Measurements from ENCODE around the gene RMC1.
A peak's percentile ranks its signal among the peaks of the same experiment; 100 is the strongest.
"Not testable (repeated sequence)": the region's sequence is repeated elsewhere in the genome, so short reads cannot be mapped to it uniquely, and the experiment has no call there.

The RMC1 gene

DNA sequence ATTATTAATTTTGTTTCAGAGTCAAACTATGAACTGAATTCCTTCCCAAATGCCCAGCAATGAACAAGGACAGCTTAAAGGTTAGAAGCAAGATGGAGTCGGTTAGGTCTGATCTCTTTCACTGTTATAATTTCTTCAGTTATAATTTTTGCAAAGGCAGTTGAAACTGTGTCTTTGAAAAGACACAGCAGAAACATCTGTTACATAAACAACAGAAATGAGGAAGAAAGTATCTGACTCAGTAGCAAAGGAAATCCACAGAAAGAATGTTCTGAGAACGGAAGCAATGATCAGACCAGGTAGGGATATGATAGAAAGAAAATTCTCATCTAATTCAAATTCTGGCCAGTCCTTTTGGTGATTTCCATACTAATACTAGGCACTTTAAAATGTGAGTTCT, 5.2 kb upstream of the RMC1 start:
- DNase-seq (ENCODE audit: low read depth): no peak

DNA sequence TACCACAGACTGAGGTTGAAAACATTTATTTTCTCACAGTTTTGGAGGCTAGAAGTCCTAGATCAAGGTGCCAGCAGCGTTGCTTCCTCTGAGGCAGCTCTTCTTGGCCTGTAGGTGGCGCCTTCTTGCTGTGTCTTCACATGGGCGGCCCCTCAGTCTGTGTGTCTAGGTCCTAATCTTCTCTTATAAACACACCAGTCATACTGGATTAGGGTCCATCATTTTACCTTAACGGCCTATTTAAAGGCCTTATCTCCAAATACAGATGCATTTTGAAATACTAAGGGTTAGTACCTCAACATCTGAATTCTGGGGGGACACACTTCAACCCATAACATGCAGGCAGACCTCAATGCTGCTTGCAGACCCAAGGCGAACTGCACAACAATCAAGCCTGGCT, 4.4 kb upstream of the RMC1 start:
- peak; percentile 60 for DNase-seq (ENCODE audit: low read depth)

DNA sequence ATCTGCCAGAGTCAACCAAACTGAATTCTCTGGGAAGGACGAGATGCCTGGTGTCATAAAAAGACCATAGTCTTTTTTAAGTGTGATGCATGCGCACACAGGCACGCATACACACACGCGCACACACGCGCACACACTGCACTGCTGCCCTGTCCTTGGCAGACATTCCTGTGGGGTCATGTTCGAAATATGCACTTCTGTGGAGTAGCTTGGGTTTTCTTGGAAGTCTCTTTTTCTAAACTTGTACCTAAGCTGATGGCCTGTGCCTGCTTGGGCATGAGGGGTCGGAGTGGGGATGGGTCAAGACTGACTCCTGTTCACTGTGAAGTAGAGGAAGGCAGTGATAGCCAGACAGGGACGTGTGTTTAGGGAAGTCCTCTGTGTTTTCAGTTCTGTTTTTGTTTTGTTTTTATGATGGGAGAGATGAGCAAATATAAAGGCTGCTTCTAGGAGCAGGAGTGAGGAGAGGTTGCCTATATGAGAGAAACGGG, 4.0 kb upstream of the RMC1 start:
- no peak for DNase-seq (ENCODE audit: low read depth)

DNA sequence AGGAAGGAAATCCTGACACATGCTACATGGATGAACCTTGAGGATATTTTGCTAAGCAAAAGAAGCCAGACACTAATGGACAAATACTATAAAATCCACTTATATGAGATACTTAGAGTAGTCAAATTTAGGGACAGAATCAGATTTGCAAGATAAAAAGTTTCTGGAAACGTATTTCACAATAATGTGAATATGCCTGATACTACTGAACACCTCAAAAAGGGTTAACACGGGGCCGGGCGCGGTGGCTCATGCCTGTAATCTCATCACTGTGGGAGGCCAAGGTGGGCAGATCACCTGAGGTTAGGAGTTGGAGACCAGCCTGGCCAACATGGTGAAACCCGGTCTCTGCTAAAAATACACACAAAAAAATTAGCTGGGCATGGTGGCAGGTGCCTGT, 1.7 kb upstream of the RMC1 start:
- DNase-seq (ENCODE audit: low read depth): no peak

DNA sequence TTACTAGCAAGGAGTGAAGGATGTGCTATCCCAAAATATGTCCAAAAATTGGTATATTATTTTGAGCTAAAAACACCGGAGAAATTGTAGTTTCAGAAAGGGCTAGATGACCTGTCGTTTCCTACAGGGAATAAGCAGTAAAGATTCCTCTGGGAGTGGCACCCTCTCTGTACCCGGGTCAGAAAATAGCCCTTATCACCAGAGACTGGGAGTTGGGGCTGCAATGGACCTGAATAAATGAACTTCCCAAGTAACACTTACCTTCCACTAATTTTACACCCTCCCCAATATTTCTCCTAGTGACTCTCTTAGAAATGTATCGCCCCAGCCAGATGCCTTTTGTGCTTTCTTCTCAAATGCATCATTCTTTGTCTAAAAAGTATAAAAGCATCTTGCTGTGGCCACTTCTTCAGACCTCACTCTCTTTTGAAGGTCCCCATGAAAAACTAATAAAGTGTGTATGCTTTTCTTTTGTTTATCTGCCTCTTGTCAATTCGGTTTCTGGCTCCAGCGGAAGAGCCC, 734 bp upstream of the RMC1 start:
- DNase-seq (ENCODE audit: low read depth): no peak

DNA sequence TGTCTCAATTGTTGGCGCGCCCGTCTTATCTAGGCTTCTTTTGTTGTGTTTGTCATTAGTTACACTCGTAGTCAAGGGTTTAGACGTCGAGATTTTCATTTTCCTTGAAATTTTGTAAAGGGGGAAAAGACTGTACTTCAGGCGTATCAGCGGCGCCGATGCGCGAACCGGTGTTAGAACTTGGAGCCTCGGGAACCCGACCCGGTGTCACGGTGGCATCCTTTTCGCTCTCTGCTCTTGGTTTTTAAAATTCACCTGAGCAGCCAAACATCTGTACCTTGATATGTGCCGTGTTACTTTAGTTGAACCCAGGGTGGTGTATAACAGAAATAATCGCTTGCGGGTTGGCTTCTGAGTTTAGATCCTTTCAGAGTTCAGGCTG, 643 bp downstream of the RMC1 start:
- DNase-seq (ENCODE audit: low read depth): no peak

DNA sequence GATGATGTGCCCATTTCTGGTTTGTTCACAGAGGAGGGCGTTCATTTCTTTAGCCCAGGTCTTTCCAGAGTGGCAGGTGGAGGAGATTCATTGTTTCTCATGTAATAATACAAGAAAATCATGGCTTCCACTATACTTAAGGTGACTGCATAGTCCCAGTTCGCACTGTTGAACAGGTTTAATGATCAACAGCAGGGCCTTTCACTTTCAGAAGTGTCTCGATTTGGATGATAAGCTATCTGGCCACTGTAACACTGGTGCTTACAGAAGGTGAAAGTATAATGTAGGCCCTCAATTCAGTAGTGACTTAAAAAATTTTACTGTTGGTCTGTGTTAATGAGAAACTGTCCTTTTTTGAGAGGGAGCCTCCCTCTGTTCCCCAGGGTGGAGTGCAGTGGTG, 1.4 kb downstream of the RMC1 start:
- DNase-seq (ENCODE audit: low read depth): no peak

DNA sequence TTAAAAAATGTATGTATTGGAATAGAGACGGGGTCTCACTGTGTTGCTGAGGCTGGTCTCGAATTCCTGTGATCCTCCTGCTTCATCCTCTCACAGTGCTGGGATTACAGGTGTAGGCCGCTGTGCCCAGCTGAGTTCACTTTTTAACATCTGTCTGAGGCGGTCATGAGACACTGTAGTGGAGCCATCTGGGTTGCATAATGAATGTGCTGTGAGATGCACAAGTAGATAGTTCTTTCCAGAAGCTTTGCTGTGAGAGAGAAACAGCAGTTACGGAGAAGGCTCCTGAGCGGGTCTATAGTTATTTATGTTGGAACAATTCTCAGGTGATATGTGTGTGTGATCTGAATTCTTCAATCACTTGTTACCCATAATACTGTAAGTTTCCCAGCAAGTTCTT, 3.1 kb downstream of the RMC1 start:
- no peak for DNase-seq (ENCODE audit: low read depth)

DNA sequence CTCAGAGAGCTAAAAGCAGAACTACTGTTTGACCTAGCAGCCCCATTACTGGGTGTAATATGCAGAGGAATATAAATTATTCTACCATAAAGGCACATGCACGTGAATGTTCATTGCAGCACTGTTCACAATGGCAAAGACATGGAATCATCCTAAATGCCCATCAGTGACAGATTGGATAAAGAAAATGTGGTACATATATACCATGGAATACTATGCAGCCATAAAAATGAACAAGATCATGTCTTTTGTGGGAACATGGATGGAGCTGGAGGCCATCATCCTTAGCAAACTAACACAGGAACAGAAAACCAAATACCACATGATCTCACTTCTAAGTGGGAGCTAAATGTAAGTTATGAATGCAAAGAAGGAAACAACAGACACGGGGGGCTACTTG, 7.6 kb downstream of the RMC1 start:
- not testable (repeated sequence) for DNase-seq (ENCODE audit: low read depth)

DNA sequence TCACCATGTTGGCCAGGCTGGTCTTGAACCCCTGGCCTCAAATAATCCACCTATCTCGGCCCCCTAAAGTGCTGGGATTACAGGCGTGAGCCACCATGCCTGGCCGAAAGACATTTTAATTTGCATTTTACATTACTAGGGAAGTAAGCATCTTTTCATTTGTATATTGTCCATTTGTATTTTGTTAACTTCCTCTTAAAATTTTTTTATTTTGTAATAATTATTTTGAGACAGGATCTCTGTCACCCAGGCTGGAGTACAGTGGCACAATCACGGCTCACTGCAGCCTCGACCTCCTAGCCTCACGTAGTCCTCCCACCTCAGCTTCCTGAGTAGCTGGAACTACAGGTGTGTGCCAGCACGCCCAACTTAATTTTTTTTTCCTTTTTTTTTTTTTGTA, 8.9 kb downstream of the RMC1 start:
- not testable (repeated sequence) for DNase-seq (ENCODE audit: low read depth)

DNA sequence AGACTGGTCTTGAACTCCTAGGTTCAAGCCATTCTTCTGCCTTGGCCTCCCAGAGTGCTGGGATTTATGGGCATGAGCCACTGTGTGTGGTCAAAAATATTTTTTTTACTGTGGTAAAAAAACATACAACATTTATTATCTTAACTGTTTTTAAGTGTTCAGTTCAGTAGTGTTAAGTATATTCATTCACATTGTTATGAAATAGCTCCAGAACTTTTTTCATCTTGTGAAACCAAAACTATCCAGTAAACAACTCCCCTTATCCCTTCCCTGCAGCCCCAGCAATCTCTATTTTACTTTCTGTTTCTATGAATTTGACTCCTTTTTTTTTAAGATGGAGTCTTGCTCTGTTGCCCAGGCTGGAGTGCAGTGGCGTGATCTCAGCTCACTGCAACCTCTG, 9.3 kb downstream of the RMC1 start:
- DNase-seq (ENCODE audit: low read depth): no peak

DNA sequence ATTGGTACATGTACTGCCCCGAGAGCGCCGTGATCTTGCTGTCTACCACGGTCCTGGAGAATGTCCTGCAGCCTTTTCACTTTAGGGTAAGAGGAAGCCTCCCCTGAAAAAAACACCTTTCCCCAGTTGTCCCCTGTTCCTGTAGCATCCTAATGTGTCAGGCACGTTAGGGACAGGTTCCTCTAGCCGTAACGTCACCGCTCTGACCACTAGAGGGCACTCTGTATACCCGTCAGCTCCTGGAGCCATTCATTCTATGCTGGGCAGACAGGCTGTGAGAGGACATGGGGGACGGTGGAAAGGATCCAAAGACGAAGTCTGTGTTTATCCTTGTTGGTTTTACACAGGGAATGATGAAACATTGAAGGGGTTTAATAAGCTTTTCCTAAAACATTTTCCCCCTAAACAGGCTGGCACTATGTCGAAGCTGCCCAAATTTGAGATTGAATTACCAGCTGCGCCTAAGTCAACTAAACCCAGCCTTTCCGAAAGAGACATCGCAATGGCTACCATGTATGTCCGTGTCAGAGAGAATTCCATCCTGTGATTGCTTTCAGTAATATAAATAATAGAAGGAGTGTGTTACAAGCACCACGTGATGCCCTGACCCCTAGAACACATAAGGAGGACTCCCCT, 12.7 kb downstream of the RMC1 start:
- DNase-seq (ENCODE audit: low read depth): peak; percentile 64

DNA sequence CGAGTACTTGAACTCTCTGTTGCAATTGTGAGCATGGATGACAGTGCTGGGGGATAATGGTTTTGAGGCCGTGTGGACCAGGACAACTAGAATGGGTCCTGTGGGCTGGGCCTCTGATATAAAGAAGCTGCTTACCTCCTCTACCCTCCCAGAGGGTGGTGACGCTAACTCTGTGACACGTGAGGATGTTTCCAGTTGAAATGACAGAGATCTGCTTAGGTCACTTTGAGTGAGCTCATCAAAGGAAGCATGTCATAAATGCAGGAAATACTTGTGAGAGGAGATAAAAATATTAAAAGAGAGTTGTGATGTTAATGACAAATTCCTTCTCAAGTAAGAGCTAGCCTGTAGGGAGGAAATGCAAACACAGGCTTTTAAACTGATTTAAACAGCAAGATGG, 16.4 kb downstream of the RMC1 start:
- DNase-seq (ENCODE audit: low read depth): no peak

DNA sequence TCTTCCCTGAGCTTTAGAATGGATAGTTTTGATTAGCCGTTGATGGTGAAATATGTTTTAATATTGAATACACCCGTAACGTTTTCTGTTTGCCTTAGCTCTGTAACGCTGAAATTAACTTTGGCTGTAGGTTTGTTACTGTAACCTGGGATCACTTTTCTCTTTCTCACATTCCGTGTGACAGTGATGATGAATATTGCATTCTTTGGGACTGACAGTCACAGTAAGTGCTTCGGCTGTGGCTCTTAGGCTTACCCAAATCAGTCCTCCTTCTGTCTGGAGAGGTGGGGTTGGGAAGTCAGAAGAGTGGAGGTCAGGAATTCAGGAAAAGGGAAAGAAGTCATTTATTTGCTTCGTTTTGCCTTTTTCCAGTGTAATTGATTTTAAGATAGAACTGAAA, 18.0 kb downstream of the RMC1 start:
- no peak for DNase-seq (ENCODE audit: low read depth)

DNA sequence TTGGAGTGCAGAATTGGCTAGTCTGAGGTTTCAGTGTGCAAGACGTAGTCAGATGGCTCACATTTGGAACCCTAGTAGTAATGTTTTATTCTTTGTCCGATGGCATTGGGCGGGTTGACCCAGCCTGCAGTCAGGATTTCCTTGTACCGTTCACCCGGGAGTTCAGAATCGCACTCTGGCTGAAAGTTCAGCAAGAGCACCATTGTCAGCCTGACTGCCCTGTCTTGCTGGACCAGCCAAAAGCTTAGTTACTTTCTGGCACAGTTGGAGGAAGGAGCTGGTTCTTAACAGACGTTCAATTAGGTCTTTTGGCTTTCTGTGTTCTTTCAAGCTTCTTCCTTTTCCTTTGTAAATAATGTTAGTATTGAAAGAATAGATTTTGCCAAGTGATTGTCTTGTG, 18.6 kb downstream of the RMC1 start:
- no peak for DNase-seq (ENCODE audit: low read depth)

DNA sequence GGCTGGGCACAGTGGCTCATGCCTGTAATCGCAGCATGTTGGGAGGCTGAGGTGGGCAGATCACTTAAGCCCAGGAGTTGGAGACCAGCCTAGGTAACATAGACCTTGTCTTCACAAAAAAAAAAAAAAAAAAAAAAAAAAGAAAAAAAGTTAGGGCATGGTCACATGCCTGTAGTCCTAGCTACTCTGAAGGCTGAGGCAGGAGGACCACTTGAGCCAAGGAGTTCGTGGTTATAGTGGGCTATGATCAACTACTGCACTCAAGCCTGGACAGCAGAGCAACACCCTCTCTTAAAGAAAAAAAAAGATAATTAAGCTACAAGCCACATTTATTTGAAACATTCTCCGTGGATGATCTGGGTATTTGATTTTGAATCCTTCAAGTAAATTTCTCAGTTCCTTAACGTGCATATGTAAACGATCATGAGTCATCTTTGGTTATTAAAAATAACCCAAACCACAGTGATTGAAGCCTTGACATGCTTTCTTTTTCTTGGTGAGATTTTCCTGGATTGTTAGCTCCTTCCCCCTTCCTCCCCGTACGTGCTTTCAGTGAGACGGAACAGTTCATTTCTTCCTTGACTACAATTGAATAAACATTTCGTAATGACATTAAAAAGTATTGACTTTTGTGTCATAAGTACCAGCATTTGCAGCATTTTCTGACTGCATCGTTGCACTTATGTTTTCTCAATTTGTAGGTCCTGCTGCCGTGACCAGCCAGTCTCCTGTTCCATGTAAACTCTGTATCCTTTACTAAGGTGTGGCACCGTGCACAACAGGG, 20.3 kb downstream of the RMC1 start:
- no peak for DNase-seq (ENCODE audit: low read depth)

DNA sequence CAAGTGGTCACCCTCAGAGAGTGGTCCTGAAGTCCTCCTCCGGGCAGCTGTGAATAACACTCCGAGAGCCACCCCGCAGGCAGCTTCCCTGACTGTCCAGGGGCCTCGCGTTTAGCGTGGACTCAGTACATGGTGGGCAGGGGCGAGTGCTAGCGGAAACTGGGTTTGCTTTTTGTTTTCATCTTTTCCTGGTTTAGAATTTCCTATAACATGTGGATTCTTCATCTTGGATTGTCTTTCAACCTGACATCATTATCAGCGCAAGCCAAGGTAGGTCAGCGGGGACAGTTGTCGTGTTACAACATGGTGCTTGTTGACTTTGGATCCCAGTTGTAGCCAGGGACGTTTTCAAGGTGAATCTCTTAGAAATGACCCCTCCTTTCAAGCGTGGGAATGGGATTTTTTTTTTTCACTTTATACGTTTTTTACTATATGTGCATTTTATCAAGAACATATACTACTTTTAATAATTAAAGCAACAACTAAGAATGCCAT, 20.9 kb downstream of the RMC1 start:
- DNase-seq (ENCODE audit: low read depth): no peak

DNA sequence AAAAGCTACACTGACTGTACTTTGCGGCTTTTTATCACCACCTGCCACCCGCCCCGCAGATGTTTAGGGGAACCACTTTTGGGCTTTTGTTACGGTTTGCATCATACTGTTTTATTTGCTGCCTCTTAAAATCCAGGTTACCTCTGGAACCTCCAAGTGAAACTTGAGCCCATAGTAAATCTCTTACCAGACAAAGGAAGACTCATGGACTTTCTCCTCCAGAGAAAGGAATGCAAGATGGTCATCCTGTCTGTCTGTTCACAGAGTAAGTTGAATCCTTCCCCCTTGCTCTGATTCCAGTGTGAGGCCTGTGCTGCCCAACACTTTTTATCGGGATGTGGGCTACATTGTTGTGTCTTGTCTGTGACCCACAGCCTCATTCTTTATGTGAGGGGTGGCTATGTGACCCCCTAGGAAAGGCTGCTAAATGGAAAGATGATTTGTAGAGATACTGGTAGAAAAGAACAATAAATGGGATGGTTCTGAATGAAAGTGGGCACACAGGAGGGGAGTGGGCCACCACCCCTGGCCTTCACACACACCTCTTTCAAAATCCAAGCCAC, 23.3 kb downstream of the RMC1 start:
- no peak for DNase-seq (ENCODE audit: low read depth)

DNA sequence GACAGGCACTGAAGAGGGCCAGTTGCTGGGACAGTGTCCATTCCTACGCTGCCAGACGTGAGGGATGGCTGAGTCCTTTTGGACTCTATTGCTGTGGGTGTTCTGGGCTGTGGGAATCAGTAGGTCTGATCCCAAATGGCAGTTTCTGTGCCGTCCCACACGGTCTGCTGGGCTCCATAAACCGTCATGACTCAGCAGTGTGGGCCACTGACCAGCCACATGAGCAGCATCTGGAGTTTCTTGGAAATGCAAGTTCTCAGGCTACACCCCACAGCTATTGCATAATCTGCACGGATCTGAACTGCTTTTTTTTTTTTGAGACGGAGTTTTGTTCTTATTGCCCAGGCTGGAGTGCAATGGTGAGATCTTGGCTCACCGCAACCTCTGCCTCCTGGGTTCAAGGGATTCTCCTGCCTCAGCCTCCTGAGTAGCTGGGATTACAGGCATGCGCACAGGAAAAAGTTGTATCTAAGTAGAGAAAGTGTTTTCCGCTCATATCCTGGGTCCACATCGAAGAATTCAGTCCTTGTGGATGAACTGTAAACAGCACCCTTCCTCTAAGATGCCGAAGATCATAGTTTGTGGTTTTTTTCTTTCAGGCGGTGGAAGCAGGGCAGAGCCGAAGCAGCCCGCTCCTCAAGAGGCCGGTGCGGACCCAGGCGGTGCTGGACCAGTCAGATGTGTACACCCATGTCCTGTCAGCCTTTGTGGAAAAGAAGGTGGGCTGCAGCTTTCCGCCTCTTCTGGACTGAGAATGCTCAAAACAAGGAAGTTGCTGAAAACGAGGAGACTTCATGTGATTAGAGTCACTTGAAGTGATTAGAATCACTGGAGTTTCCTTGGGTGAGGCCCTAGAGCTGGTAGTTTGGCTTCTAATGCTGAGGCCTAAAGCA, 25.5 kb downstream of the RMC1 start:
- DNase-seq (ENCODE audit: low read depth): peak; percentile 30

DNA sequence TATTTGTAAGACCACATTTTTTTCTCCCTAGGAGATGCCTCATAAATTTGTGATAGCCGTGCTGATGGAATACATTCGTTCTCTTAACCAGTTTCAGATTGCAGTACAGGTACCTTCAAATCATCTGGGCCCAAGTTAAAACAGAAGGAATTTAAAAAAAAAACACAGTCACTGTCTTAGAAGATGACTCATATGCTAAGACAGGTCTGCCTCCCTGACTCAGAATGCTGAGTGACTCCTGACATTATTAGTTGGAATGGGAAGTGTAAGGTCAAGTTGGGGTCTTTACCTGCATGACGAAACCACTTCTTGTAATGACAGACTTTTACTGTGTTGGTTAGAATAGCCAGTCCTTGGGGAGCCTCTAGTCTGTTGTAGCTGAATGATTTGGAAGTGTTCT, 26.3 kb downstream of the RMC1 start:
- DNase-seq (ENCODE audit: low read depth): no peak

DNA sequence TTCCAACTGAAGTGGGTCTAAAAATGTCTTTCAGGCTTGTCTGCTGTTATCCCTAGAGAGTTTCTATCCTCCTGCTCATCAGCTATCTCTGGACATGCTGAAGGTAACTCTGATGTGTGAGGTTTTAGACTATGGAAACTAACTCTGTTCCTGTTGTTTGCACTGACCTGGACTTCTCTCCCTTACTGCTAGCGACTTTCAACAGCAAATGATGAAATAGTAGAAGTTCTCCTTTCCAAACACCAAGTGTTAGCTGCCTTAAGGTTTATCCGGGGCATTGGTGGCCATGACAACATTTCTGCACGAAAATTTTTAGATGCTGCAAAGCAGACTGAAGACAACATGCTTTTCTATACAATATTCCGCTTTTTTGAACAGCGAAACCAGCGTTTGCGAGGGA, 26.9 kb downstream of the RMC1 start:
- no peak for DNase-seq (ENCODE audit: low read depth)

DNA sequence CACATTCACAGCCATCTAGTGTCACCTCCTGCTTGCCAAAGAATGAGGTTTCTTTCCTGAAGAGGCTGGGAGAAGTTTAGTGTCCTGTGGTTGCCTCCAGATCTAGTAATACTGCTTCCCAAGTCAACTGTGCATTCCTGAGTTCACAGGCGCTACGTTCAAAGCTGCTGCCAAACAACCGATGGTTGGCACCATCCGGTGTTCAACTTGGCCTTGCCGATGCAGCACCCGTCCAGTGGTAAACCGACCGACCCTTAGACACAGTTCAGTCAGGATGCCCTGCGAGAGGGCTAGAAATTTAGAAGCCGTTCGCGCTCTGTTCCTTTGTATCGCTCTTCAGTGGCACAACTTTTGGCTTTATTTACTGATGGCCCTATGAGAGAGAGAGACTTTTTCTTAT, 28.6 kb downstream of the RMC1 start:
- no peak for DNase-seq (ENCODE audit: low read depth)
